ENCODE results near the gene TXNDC12.
"Not testable (repeated sequence)": the region's sequence is repeated elsewhere in the genome, so short reads cannot be mapped to it uniquely, and the experiment has no call there.

The TXNDC12 gene

DNA sequence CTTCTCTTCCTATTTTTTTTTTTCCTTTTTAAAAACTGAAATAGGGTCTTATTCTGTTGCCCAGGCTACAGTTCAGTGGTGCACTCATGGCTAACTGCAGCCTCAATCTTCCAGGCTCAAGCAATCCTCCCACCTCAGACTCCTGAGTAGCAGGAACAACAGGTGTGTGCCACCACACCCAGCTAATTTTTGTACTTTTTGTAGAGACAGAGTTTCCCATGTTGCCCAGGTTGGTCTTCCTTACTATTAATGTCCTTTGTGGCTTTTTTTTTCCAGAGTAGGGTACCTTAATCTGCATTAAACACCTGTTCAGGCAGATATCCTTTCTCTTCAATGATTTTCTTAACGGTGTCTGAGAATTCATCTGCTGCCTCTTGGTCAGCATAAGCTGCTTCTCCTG is 17.1 kb downstream of the TXNDC12 start:
- no peak for TF ChIP-seq EZH2 (IDR thresholded peaks at IDR 0.05)
- no peak for TF ChIP-seq POLR2AphosphoS5 (IDR thresholded peaks at IDR 0.05; ENCODE audit: borderline replicate concordance, low read depth, low read length)
- TF ChIP-seq FOXP2 (optimal IDR thresholded peaks at IDR 0.05; ENCODE audit: control extremely low read depth, extremely low read length, insufficient read depth), result no peak
- Histone ChIP-seq H3K9me3 (ENCODE audit: low read depth, low read length) (no peaks in the 10 kb centered on the region), H3K36me3 (ENCODE audit: insufficient read depth, low read length) (peaks cover 18% of the 10 kb centered on the region), H3K9ac (ENCODE audit: insufficient read length) (no peak overlapping the region), H3K27ac (no peak overlapping the region), H3K4me3 (no peak overlapping the region)
- DNase-seq (ENCODE audit: low read depth, low spot score), result no peak

DNA sequence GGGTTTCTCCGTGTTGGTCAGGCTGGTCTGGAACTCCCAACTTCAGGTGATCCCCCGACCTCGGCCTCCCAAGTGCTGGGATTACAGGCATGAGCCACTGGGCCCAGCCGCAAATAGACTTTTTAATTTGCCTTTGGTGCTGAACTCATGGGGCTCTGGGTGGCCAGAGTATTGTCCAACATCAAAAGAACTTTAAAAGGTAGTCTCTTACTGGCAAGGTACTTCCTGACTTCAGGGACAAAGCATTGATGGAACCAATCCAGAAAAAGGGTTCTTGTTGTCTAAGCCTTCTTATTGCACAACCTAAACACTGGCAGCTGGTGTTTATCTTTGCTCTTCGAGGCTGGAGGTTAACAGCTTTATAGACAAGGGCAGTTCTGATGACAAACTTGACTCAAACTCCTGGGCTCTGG is 17.6 kb downstream of the TXNDC12 start:
- H3K9me3 ChIP-seq (ENCODE audit: low read depth, low read length), result no peaks in the 10 kb centered on the region
- TF ChIP-seq EZH2 (IDR thresholded peaks at IDR 0.05), result no peak
- peaks cover 18% of the 10 kb centered on the region for H3K36me3 ChIP-seq (ENCODE audit: insufficient read depth, low read length)
- no peak for DNase-seq (ENCODE audit: low read depth, low spot score)
- H3K9ac ChIP-seq (ENCODE audit: insufficient read length), result no peak overlapping the region
- no peak overlapping the region for H3K27ac ChIP-seq
- H3K4me3 ChIP-seq, result no peak overlapping the region

GRCh38 chr1:52034050-52034384 is 21.0 kb downstream of the TXNDC12 start:
- no peaks in the 10 kb centered on the region for H3K9me3 ChIP-seq (ENCODE audit: low read depth, low read length)
- DNase-seq (ENCODE audit: low read depth, low spot score), result no peak
- peak overlapping the region; percentile 85 for H3K9ac ChIP-seq (ENCODE audit: insufficient read length)
- peak overlapping the region; percentile 58 for H3K27ac ChIP-seq
- H3K36me3 ChIP-seq (ENCODE audit: insufficient read depth, low read length), result peaks cover 4% of the 10 kb centered on the region
- H3K4me3 ChIP-seq, result peak overlapping the region; percentile 90
- TF ChIP-seq FOXP2 (optimal IDR thresholded peaks at IDR 0.05; ENCODE audit: control extremely low read depth, extremely low read length, insufficient read depth) (no peak), EZH2 (IDR thresholded peaks at IDR 0.05) (no peak), POLR2AphosphoS5 (IDR thresholded peaks at IDR 0.05; ENCODE audit: borderline replicate concordance, low read depth, low read length) (no peak)

DNA sequence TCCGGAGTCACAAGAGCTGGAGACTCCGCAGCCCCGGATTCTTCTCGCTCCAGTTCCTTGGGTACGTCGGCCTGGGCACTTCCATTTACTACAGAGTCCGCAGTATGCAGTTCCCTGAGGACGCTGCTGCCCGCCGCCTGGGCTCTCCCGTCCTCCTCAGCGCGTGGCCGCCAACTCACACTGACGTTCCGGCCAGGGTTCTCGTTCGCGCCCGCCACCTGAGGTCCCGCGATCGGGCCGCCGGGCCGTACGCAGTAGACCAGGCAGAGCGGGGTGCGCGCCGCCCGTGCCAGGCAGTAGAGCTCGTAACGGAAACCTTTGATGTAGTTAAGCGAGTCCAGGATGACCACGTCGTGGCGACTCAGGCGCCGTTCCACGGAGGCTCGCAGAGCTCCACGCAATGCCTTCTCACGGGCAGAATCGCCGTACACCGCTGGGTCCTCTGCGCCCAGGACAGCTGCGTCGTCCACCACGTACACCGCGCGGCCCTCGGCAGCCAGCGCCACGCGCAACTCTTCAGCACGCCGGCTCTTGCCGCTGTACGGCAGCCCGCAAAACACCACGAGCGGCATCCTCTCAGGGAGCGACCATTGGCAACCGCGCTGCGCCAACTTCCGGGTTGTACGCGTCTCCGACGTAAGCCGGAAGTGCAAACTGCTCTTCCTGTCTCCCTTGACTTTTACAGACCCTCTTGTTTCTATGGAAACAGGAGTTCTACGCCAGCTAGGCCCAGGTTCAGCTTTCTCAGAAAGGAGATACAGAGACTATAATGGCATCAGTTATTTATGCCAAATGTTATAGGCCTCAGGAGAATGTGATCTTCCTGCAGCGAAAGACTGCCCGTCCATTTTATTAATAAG is 21.6 kb downstream of the TXNDC12 start, which contains the start of gene KTI12:
KTI12 (minus strand) TSS at position 621 of the 860 bp plus-strand sequence; CDS start at position 572, 49 bp downstream.
- H3K9me3 ChIP-seq (ENCODE audit: low read depth, low read length), result no peaks in the 10 kb centered on the region
- H3K36me3 ChIP-seq (ENCODE audit: insufficient read depth, low read length), result peaks cover 4% of the 10 kb centered on the region; the same call in 1 of the 2 replicates
- TF ChIP-seq POLR2AphosphoS5 (IDR thresholded peaks at IDR 0.05; ENCODE audit: borderline replicate concordance, low read depth, low read length) (peak; percentile 90), EZH2 (IDR thresholded peaks at IDR 0.05) (no peak)
- peak within 1 kb of the TSS; percentile 85 for H3K9ac ChIP-seq (ENCODE audit: insufficient read length)
- peak; percentile 79 for DNase-seq (ENCODE audit: low read depth, low spot score)
- H3K27ac ChIP-seq, result peak within 1 kb of the TSS; percentile 58
- H3K4me3 ChIP-seq, result peak within 1 kb of the TSS; percentile 90

DNA sequence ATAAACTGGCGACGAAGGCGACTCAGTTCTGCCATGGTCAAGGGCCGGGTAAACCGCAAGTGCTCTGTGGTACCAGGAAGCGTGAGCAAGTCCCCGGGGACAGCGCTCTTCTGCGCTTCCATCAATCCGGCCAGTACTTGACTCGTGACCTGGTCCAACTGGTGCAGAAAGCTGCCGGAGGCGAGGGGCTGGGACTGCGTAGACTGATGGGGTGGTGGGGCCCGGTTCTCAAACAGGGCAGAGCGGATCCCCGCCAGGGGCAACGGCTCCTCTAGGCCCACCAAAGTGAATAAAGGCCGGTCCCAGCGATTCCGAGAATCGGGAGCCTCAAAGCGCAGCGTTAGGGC is 22.2 kb downstream of the TXNDC12 start:
- H3K27ac ChIP-seq, result no peak overlapping the region

GRCh38 chr1:52032124-52032784 is 22.7 kb downstream of the TXNDC12 start:
- TF ChIP-seq FOXP2 (optimal IDR thresholded peaks at IDR 0.05; ENCODE audit: control extremely low read depth, extremely low read length, insufficient read depth) (no peak), EZH2 (IDR thresholded peaks at IDR 0.05) (no peak), POLR2AphosphoS5 (IDR thresholded peaks at IDR 0.05; ENCODE audit: borderline replicate concordance, low read depth, low read length) (no peak)
- no peaks in the 10 kb centered on the region for H3K9me3 ChIP-seq (ENCODE audit: low read depth, low read length)
- no peak for DNase-seq (ENCODE audit: low read depth, low spot score)
- H3K27ac ChIP-seq, result no peak overlapping the region
- peaks cover 4% of the 10 kb centered on the region; the same call in 1 of the 2 replicates for H3K36me3 ChIP-seq (ENCODE audit: insufficient read depth, low read length)
- H3K4me3 ChIP-seq, result peak overlapping the region; percentile 90
- peak overlapping the region; percentile 85 for H3K9ac ChIP-seq (ENCODE audit: insufficient read length)

More for the DNA sequence above, 22.2 kb downstream of the TXNDC12 start:
- DNase-seq (ENCODE audit: low read depth, low spot score), result no peak
- H3K9me3 ChIP-seq (ENCODE audit: low read depth, low read length), result no peaks in the 10 kb centered on the region
- TF ChIP-seq EZH2 (IDR thresholded peaks at IDR 0.05), result no peak
- no peak for TF ChIP-seq POLR2AphosphoS5 (IDR thresholded peaks at IDR 0.05; ENCODE audit: borderline replicate concordance, low read depth, low read length)
- TF ChIP-seq FOXP2 (optimal IDR thresholded peaks at IDR 0.05; ENCODE audit: control extremely low read depth, extremely low read length, insufficient read depth), result no peak
- peaks cover 4% of the 10 kb centered on the region; the same call in 1 of the 2 replicates for H3K36me3 ChIP-seq (ENCODE audit: insufficient read depth, low read length)
- H3K4me3 ChIP-seq, result peak overlapping the region; percentile 90
- peak overlapping the region; percentile 85 for H3K9ac ChIP-seq (ENCODE audit: insufficient read length)

DNA sequence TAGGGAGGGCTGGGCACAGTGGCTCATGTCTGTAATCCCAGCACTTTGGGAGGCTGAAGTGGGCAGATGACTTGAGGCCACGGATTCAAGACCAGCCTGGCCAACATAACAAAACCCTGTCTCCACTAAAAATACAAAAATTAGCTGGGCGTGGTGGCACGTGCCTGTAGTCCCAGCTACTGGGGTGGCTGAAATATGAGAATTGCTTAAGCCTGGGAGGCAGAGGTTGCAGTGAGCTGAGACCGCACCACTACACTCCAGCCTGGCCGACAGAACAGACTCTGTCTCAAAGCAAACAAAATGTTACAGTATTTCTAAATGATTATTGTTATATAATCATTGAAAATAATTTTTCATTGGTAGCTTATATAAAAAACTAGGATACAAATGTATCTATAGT is 26.2 kb downstream of the TXNDC12 start:
- not testable (repeated sequence) for H3K4me3 ChIP-seq; H3K27ac ChIP-seq; H3K9ac ChIP-seq (ENCODE audit: insufficient read length); DNase-seq (ENCODE audit: low read depth, low spot score); H3K9me3 ChIP-seq (ENCODE audit: low read depth, low read length)
- peaks cover 15% of the 10 kb centered on the region for H3K36me3 ChIP-seq (ENCODE audit: insufficient read depth, low read length)

DNA sequence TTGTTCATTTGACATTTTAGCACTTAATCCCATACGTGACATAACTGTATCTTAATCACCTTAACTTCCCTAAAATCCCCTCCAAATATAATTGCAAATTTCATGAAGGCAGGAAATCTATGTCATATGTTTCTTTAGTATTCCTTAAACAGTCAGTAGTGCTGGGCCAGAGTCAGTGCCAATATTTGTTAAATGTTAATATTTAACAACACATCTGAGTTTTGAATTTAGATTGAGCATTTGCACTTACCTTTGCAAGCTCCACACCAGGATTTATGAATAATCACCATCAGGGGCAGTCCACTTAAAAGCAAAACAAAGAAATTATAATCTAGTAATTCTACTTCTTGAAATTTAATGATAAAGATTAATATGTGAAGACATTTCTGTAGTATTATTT is 26.7 kb downstream of the TXNDC12 start:
- Histone ChIP-seq H3K9ac (ENCODE audit: insufficient read length) (no peak overlapping the region), H3K9me3 (ENCODE audit: low read depth, low read length) (no peaks in the 10 kb centered on the region), H3K36me3 (ENCODE audit: insufficient read depth, low read length) (peaks cover 20% of the 10 kb centered on the region), H3K4me3 (no peak overlapping the region), H3K27ac (no peak overlapping the region; the same call in 1 of the 2 replicates)
- no peak for DNase-seq (ENCODE audit: low read depth, low spot score)
- TF ChIP-seq POLR2AphosphoS5 (IDR thresholded peaks at IDR 0.05; ENCODE audit: borderline replicate concordance, low read depth, low read length) (no peak), FOXP2 (optimal IDR thresholded peaks at IDR 0.05; ENCODE audit: control extremely low read depth, extremely low read length, insufficient read depth) (no peak), EZH2 (IDR thresholded peaks at IDR 0.05) (no peak)

Measured in SK-N-MC (cell line).